Hepatocyte (in vitro differentiated cells): ENCODE measurements around the gene CAMKMT.

Experiments
- CTCF ChIP-seq: fragments of 200-600 bp; sonication (generic); IDR thresholded peaks from 2 replicates; pipeline ENCODE4 v1.5.1; 2016; ENCODE audit warnings: antibody characterized with exemption, mild to moderate bottlenecking; ENCODE audit not compliant: poor library complexity
- EZH2 ChIP-seq: fragments of 200-600 bp; sonication (generic); IDR thresholded peaks from 2 replicates; pipeline ENCODE4 v1.6.1; 2016; ENCODE audit warnings: antibody characterized with exemption, mild to moderate bottlenecking, borderline replicate concordance

DNA sequence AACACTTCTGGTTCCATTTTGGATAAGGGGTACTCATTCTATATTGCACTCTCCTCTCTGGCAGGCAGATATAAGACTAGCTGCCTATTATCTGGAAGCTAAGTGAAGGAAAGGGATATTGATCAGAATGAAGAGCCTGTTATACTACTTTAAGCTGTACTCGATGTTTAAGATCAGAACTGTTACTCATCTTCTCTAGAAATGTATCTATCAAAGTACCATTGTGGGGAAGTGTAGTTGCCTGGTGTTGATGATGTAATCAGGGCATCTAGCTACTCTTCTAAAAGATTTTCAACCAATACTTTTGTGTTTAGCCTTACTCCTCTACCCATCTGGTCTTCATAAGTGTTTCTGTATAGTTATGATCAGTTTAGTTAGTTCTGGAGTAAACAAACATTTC, 5.8 kb downstream of the CAMKMT start:
- TF ChIP-seq CTCF (no peak), EZH2 (no peak)
